Stimulated activated CD8-positive, alpha-beta memory T cell treated with anti-CD3 and anti-CD28 coated beads, Interleukin-2, amount 100 ng/mL, for 1 hour (primary cell): ENCODE measurements around the gene DHX29.
"Not testable (repeated sequence)": the region's sequence is repeated elsewhere in the genome, so short reads cannot be mapped to it uniquely, and the experiment has no call there.

Experiments
- DNase-seq, 2 donors: peaks; one replicate each; pipeline ENCODE4 v3.0.0-alpha.2; 2020; ENCODE audit warnings: low read depth in 2 of 2

The DHX29 gene, protein sequence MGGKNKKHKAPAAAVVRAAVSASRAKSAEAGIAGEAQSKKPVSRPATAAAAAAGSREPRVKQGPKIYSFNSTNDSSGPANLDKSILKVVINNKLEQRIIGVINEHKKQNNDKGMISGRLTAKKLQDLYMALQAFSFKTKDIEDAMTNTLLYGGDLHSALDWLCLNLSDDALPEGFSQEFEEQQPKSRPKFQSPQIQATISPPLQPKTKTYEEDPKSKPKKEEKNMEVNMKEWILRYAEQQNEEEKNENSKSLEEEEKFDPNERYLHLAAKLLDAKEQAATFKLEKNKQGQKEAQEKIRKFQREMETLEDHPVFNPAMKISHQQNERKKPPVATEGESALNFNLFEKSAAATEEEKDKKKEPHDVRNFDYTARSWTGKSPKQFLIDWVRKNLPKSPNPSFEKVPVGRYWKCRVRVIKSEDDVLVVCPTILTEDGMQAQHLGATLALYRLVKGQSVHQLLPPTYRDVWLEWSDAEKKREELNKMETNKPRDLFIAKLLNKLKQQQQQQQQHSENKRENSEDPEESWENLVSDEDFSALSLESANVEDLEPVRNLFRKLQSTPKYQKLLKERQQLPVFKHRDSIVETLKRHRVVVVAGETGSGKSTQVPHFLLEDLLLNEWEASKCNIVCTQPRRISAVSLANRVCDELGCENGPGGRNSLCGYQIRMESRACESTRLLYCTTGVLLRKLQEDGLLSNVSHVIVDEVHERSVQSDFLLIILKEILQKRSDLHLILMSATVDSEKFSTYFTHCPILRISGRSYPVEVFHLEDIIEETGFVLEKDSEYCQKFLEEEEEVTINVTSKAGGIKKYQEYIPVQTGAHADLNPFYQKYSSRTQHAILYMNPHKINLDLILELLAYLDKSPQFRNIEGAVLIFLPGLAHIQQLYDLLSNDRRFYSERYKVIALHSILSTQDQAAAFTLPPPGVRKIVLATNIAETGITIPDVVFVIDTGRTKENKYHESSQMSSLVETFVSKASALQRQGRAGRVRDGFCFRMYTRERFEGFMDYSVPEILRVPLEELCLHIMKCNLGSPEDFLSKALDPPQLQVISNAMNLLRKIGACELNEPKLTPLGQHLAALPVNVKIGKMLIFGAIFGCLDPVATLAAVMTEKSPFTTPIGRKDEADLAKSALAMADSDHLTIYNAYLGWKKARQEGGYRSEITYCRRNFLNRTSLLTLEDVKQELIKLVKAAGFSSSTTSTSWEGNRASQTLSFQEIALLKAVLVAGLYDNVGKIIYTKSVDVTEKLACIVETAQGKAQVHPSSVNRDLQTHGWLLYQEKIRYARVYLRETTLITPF (N-terminal part only)

DNA sequence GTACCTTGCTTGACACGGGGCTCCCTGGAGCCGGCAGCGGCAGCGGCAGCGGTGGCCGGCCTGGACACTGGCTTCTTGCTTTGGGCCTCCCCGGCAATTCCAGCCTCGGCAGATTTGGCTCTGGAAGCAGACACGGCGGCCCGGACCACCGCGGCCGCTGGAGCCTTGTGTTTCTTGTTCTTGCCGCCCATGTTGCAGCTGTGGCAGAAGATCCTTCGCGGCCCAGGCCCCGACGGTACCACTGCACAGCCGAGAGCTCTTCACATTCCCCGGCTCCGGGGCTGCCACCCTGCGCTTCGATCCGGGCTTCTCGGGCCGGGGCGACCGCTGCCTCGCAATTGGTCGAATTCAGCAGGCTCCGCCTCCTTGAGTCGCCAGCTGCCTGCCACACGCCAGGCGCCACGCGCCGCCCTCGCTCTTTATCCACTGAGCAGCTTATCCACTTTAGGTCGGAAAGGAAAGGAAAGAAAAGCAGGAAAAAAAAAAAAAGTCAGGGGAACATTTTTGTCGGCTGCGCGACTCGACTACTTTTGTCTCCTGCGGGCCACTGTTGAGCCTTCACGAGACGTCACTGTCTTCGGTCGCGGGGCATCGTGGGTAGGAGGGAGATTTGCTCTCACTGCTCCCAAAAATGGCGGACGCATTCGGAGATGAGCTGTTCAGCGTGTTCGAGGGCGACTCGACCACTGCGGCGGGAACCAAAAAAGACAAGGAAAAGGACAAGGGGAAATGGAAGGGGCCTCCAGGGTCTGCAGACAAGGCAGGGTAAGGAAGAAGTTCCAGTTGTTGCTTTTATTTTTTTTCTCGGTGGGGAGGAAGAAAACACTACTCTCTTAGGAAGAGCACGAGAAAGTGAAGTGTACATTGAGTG is at the start of gene DHX29, which contains the start of gene MTREX:
TSS of gene DHX29 (minus strand) at position 312 of the 871 bp plus-strand sequence. CDS start at position 191, 121 bp downstream.
TSS of gene MTREX (plus strand) at position 607 of the 871 bp plus-strand sequence. CDS start at position 632, 25 bp downstream.
- peak; percentile 71 to 78 for DNase-seq

DNA sequence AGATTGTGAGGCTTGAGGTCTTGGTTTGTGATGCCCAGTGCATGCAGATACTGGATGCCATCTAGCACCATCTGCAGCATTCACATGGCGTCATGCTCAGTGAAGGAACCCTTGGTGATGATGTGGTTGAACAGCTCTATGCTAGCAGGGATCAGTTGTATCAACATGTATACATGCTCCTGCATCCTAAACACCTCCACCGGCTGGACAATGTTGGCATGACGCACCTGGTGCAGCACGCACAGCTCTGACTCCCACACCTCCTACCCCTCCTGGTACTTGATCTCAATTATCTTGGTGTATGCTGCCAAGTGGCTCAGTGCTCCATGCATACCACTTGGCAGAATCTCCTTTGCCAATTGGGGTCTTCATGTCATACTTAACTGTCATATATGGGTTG is 49.4 kb upstream of the DHX29 start:
- DNase-seq, result no peak

DNA sequence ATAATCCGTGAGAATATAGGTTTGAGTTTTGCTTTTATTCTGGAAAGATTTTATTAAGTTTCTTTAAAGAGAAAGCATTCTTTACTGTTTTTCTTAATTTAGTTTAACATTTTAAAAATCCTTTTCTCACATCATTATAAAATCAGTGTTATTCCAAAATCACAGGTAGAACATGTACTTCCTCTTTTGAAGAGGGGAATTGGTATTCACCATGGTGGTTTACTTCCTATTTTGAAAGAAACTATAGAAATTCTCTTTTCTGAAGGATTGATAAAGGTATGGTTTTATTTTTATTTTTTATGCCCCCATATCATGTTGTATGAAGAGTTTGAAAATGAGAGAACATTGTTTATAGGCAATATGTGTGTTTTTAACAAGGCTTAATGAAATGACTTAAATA is 43.3 kb upstream of the DHX29 start:
- DNase-seq, result no peak

DNA sequence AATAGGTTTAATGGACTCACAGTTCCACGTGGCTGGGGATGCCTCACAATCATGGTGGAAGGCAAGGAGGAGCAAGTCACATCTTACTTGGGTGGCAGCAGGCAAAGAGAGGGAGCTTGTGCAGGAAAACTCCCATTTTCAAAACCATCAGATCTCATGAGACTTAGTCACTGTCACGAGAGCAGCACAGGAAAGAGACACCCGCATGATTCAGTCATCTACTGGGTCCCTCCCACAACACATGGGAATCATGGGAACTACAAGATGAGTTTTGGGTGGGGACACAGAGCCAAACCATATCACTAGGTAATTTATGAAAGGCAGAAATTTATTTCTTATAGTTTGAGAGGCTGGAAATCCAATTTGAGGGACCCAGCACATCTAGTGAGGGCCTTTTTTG is 40.3 kb upstream of the DHX29 start:
- no peak for DNase-seq

DNA sequence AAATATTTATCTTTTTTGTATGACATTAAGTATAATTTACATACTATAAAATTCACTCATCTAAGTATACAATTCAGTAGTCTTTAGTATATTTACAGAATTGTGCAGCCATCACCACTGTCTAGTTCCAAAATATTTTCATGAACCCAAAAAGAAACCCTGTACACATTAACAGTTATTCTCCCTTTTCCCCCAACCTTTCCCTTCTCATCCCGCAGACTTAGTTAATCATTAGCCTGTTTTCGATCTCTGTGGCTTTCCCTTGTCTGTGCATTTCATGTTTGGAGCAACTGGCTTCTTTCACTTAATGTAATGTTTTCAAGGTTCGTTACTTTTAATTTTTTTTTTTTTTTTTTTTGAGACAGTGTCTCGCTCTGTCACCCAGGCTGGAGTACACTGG is 37.8 kb upstream of the DHX29 start:
- DNase-seq, result no peak

DNA sequence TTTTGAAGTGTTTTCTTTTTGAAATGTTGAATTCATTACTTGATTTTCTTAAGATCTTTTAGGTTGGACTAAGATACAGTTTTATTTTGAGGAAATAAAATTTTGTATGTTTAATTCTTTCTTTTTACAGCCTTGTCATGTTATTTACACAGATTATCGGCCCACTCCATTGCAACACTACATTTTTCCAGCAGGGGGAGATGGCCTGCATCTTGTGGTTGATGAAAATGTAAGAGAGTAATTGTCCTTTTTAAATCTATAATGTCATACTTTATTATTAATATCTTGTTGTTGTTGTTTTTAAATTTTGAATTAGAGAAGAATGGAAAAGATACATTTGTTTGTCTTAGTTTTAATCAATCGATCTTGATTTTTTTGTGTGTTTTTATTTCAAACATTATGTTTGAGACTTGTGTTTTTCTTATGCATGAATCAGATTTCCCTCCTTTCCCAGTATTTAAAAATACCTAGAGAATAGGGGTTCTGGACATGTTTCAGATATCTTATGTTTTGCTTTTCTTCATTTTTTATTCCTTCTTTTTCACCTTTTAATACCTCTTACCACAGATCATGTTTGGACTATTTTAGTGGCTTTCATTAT is 37.0 kb upstream of the DHX29 start:
- DNase-seq, result peak; percentile 19 to 22

DNA sequence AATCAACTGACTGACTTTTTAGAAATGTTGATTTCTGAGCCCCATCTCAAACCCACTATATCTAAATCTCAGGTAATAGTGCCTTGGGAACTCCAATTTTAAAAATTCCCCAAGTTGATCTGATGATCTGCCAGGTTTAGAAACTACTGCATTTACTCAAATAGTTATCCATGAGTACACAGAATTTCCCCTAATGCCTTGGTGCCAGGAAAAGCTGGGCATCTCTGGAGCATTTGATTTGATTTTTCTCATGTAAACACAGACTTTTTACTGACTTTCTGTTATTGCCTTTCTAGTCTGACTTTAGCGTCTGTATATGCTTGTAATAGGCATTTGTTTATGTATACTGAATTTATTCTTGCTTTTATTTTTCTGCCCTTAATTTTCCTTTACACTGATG is 36.1 kb upstream of the DHX29 start:
- no peak for DNase-seq

DNA sequence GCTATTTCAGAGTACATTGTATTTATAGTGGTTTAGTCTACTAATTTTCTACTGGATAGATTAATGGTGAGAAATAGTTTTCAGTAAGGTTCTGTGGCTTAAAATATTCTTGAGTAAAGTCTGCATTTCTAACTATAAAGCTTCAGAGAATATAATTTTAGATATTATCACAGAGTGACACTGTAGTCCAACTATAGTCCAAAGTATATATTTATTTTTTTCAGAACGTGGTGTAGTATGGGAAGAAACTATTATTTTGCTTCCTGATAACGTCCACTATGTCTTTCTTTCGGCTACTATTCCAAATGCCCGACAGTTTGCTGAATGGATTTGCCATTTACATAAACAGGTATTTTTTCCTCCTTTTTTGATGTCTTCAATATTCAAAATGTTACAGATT is 35.6 kb upstream of the DHX29 start:
- no peak for DNase-seq

DNA sequence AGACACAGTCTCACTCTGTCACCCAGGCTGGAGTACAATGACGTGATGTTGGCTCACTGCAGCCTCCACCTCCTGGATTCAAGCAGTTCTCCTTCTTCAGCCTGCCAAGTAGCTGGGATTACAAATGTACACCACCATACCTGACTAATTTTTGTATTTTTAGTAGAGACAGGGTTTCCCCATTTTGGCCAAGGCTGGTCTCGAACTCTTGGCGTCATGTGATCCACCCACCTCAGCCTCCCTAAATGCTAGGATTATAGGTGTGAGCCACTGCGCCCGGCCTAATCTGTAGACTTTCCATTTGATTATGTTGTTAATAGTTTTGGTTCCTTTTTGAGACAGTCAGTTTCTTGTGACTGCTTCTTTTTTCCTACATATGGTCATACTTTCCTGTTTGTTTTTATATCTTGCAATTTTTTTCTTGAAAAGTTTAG is 31.3 kb upstream of the DHX29 start:
- no peak for DNase-seq

DNA sequence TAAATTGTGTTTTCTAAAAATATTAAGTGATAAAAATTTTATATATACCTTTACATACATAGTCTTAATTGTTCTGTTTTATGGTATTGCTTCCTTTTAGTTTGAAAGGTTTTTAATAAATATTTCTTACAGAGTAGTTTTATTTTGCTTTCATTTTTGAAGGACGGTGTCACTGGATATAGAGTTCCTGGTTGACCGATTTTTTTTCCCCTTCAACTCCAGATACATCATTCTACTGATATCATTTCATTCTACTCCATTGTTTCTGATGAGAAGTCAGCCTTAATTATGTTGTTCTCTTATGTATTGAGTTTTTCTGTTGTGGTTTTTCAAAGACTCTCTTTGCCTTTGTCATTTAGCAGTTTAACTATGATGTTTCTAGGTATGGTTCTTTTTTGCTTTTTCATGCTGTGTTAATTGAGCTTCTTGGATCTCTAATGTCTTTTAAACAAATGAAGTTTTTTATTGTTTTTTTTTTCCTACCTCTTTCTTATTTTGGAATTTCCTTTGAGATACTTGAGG is 30.7 kb upstream of the DHX29 start:
- no peak for DNase-seq

DNA sequence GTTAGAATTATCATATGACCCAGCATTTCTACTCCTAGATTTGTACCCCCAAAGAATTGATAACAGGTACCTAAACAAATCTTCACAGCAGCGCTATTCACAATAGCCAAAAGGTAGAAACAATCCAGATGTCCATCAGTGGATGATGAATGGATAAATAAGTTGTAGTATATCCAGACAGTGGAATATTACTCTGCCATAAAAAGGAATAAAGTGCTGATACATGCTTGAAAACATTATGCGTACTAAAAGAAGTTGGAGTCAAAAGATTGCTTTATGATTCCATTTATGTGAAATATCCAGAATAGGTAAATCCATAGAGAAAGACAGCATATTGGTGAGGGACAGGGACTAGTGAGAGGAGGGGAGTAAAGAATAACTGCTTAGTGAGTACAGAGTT is 26.3 kb upstream of the DHX29 start:
- no peak for DNase-seq

DNA sequence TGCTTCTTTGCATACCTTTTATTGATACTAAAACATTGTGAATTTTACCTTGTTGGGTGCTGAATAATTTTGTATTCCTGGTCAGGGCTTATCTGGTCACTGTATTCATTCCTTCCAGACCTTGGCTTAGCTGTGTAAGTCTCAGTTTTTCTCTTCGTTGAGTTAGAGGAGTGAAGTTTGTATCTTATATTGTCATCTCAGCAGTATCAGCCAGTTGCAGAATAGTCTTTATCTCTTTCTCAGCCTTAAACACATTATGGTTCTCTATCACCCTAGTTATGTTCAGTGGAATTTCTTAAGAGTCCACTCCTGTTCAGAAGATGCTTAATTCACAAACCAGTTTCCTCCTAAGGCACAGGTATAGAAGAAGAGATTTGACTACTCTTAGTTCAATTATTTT is 25.5 kb upstream of the DHX29 start:
- DNase-seq, result no peak

DNA sequence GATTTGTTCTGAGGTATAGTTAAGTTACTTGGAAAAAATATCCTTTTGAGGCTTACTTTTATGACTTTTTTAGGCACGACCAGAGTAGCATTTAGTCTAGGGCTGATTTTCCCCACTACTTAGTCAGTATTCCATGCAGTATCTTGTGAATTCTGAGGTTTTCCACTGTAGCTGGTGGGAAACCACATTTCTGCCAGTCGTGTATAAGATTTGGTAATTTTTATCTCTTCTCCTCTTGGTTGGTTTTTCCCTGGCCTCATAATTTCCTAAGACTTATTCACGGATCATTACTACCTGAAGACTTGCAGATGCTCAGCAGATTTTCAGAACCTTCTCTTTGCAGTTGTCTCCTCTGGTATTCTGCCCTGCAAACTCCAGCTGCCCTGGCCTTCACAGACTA is 23.8 kb upstream of the DHX29 start:
- DNase-seq, result no peak

DNA sequence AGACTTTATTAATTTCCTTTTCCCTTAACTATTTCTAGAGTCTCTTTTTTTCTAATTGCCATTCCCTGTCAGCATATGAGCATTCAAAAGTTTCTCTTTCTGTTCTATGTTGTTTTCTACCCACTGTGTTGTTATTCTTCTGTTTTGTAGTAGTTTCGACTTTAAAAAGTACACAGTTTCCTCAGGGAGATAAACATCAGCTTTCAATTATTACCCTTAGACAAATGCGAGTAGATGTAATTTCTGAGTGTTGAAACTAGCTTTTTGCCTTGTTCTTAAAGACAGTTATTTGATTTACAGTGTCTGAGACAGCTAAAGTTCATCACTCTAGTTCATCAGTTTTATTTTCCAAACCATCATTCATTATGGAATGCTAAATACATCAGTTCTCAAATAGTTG is 19.8 kb upstream of the DHX29 start:
- no peak for DNase-seq

DNA sequence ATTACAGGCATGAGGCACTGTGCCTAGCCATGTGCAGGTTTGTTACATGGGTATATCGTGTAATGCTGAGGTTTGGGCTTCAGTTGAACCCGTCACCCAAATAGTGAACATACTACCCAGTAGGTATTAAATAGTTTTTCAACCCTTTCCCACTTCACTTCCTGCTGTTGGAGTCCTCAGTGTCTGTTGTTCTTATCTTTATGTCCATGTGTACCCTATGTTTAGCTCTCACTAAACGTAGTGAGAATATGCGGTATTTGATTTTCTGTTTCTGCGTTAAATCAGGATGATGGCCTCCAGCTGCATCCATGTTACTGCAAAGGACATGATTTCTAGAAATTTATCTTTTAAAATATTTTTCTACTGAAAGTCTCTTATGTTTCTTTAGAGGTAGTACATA is 18.1 kb upstream of the DHX29 start:
- no peak for DNase-seq

DNA sequence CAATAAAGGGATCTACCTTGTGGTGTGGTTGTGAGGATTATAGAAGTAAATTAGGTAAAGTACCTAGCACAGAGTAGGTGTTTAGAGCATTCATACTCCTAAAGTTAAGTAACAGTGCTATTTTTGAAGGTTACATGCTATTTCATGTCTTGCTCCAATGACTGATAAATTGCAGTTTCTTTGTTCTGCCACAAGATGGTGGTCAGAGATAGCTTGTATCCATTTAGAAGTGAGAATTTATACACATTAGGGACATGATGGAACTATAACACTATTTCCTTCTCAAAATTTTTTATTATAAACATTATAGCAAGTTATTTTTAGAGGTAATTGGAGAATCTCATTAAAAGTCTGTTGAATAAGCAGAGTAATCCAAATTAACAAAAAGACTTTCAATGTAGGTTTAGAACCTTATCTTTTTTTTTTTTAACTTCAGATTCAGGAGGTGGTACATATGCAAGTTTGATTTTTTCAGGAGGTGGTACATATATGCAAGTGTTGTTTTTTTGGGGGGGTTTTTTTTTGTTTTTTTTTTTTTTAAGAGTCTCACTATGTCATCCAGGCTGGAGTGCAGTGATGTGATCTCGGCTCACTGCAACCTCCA is 17.4 kb upstream of the DHX29 start:
- no peak for DNase-seq

DNA sequence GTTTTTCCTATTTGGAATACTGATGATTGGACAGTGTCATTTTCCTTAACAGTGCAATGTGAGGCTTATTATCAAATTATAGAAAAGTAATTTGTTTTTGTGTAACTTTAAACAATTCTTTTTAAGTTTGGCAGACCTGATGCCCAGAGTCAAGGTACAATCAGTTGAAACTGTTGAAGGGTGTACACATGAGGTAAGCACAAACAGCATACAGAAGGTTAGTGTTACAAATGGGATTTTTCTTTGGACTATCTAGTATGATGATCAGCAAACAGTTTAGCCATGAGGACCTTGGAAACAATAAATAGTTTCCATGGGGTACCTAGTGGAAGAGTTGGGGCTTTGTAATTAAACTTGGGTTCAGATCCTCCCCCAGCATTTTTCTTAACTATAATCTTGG is 16.5 kb upstream of the DHX29 start:
- no peak for DNase-seq

DNA sequence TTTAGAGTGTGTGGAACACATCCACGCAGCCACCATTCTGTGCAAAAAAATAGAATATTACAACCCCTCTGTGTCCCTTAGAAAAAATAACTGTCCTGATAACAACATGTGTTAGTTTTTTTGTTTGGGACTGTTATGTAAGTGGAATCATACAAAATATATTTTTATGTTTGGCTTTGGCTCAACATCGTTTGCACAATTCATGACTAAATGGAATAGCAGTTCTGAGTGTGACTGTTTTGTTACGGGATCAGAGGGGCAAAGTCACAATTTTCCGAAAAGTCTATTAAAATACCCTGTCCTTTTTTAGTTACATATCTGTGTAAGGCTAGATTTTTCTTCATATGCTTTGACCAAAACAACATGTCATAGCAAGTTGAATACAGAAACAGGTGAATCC is 13.1 kb upstream of the DHX29 start:
- DNase-seq, result no peak

DNA sequence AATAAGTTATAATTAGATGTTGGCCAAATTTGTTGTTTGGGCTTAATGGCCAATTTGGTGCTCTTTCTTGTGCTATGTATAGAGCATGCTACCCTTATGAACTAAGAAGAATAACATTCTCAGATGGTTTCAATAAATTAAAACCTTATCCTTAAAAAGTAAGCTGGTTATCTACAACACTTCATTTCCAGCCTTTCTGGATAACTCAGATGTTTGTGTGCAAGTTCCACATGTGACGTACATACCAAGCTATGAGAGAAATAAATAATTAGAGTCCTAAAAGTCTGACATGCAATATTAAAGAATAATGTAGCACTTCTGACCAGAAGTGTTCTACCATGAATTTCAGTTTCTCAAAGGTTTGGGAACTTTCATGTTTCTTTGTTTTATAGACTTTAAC is 12.0 kb upstream of the DHX29 start:
- no peak for DNase-seq

DNA sequence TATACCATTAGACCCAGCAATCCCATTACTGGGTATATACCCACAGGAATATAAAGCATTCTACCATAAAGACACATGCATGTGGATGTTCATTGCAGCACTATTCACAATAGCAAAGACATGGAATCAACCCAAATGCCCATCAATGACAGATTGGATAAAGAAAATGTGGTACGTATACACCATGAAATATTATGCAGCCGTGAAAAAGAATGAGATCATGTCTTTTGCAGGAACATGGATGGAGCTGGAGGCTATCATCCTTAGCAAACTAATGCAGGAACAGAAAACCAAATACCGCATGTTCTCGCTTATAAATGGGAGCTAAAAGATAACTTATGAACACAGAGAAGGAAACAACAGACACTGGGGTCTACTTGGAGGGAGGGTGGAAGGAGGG is 10.7 kb upstream of the DHX29 start:
- not testable (repeated sequence) for DNase-seq
